NCI-H128 (cell line): ENCODE results near the gene MDGA2.
"Not testable (repeated sequence)": the region's sequence is repeated elsewhere in the genome, so short reads cannot be mapped to it uniquely, and the experiment has no call there.

ENCODE experiments used
- DNase-seq: peaks from one replicate; lab custom pipeline; 2025; ENCODE audit not compliant: unreplicated experiment; lab: John Stamatoyannopoulos, UW

The MDGA2 gene

DNA sequence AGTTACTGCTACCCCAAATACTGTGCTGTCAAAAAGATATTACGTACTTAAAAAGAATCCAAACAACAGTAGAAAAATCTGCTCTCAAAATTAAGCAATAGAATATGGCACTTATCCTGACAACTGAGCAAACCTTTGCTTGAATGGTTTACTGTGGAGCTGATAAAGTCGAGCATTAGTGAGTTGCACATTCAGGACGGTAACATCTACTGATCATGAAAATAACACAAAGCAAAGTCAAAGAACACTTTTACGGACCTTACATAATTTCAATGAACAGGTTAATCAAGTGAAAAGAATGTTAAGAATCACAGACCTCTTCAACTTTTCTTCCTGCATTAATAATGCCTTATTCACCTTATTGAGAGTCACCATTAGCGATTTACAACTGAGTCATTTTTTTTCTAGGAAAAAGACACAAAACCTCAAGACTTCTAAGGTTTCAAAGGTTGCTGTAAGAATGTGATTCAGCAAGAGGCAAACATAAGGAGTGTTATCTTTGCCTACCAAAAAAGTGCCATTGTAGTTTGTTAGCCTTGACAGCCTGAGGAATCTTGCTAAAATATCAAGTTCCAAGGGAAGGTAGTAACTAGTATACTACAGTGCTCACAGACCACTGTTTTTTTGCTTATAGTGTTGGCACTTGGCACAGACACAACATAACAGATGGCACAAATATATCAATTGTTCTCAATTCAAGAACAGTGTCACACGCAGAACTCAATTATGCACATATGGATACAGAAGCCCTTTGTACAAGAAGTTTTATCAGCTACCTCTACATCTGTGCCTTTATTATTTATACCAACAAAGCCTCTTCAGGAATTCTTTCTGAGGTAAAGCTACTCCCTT is 689.6 kb downstream of the MDGA2 start:
- no peak for DNase-seq

DNA sequence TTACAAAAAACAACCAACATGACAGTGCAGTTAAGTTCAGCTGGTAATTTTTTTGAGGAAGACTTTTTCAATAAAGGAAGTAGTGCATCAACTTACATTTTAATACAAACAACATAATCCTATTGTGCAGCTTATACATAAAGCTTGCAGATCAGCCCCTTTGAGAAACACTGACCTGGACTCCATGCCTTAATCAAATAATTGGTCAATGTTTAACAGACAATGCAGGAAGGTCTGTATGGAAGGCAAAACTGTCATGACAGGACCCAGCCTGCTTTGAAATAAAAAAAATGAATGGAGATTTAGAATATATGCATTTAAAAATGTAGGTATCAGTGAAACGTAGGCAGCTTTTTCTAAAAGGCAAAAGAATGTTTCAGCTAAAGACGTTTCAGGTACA is 702.1 kb downstream of the MDGA2 start:
- DNase-seq, result no peak

- no peak for DNase-seq
These were observed 711.0 kb downstream of the MDGA2 start for GRCh38 chr14:46964378-46964777.

GRCh38 chr14:46951103-46951502 is 724.3 kb downstream of the MDGA2 start:
- no peak for DNase-seq

GRCh38 chr14:46940611-46941010 is 734.8 kb downstream of the MDGA2 start:
- DNase-seq, result no peak

GRCh38 chr14:46920542-46920941 is 754.9 kb downstream of the MDGA2 start:
- no peak for DNase-seq

GRCh38 chr14:46915539-46915938 is 759.9 kb downstream of the MDGA2 start:
- DNase-seq, result not testable (repeated sequence)

- no peak for DNase-seq
These were observed 772.6 kb downstream of the MDGA2 start for GRCh38 chr14:46902837-46903236.

DNA sequence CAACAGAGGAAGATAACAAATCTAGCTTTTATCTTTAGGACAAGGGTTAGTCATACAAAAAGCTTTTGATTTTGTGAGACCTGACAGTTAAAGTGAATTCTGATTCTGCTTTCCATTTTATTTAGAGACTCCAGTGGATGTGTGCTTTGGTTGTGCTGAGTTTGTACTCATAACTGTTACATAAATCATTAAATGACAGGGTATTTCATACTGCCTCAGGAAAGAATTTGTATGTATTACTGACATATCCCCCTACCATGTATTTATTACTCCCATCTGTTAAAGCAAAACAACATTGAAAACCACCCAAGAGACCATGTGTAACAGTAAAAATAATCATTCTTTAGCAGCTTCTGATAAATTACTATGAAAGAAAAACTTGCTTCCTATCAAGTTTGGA is 780.9 kb downstream of the MDGA2 start:
- no peak for DNase-seq

GRCh38 chr14:46887144-46887543 is 788.3 kb downstream of the MDGA2 start:
- no peak for DNase-seq

DNA sequence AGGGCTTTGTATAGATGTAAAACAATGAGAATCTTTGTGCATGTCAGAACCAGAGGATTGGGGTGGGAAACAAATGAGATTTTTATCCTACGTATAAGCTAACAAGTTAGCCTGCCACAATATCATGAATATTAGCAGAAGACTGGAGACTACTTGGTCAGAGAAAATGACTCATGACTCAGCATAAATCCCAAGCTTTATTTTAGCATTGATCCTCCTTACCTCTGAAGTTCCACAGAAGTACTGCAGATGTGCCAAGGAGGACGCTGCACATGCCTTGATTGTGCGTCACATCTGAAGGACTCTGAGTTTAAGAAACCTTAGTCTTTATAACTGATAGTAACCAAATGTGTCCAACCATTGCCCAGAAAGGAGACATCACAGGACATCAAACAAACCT is 789.8 kb downstream of the MDGA2 start:
- DNase-seq, result no peak

DNA sequence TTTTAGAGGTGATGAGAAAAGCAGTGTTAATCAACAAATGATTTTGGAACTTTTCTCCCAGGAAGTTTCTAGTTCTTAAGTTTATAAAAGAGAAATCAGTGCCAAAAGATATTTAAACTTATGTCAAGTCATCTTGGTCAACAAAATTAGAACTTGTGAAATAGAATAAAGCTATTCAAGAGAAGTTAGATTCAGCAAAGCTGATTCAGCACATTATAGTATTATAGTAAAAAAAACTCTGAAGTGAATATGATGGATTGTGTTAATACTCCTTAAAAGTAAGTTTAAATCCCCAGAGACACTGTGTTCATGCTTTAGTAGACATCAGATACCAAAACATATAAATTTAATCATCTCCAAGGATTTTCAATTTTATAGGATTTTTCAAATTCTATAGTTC is 813.7 kb downstream of the MDGA2 start:
- no peak for DNase-seq

GRCh38 chr14:46840944-46841720 is 834.3 kb downstream of the MDGA2 start:
- no peak for DNase-seq

GRCh38 chr14:46820291-46820690 is 855.1 kb downstream of the MDGA2 start:
- DNase-seq, result no peak

GRCh38 chr14:46819117-46819516 is 856.3 kb downstream of the MDGA2 start:
- no peak for DNase-seq

- no peak for DNase-seq
These were observed 857.3 kb downstream of the MDGA2 start for GRCh38 chr14:46818147-46818546.

DNA sequence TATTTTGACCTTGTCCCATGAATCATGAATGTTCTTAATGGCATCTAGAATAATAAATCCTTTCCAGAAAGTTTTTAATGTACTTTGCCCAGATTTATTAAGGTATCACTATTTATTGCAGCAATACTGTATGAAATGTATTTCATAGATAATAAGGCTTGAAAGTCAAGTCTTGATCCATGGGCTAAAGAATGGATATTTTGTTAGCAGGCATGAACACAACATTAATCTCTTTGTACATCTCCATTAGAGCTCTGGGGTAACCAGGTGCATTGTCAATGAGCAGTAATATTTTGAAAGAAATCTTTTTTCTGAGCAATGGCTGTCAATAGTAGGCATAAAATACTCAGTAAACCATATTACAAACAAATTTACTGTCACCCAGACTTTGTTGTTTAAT is 882.3 kb downstream of the MDGA2 start:
- DNase-seq, result no peak
